ENCODE results near the gene RAB11FIP3. TPM values are rescaled to one million over a fixed set of nuclear protein-coding genes. Genes with fewer than 3 reads are reported as not detected.

The RAB11FIP3 gene
- total and polyA plus RNA-seq, 2 of the 13 experiments (the other 11 are each of a cell fraction or from before 2014, with no cell fraction given), result 34.3 to 57.6 TPM

DNA sequence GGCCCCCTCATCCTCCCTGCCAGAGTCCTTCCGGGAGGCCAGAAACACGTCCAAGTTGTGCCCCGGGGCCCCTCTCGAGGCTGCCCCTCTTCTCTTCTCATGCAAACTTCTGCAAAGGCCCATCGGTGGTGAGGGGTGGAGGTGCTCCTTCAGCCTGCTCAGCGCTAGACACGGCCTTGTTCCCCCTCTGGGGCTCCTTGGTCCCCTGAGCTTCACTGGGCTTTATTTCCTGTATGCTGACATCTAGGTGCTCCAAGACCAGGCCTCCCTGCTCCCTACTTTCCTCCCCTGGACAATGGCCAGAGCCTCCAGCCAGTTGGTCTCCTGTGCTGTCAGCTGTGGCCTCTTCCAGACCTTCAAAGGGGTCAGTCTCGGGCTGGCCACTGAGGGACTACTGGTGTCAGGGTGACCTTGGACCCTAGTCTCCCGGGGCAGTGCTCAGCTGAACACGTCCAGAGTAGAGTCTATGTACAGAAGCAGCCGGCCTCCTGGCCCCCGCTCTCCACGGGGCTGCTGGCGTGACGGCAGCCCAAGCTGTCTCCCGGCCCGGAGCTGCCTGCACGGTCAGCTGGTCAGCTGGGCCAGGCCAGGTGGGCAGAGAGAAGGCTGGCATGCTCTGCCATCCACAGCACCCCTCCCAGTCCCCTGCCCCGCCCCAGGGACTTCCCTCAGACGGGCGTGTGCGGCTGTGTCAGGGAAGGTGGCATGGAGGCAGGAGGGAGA, 133.0 kb downstream of the RAB11FIP3 start (continued):
- peak; percentile 51; the same call in 1 of the 2 replicates for TF ChIP-seq RBAK (CRISPR knock-in tag; IDR thresholded peaks at IDR 0.05)
- TF ChIP-seq ZNF180 (CRISPR knock-in tag; IDR thresholded peaks at IDR 0.05; ENCODE audit: borderline replicate concordance, low read depth), result no peak
- TF ChIP-seq ZNF747 (CRISPR knock-in tag; IDR thresholded peaks at IDR 0.05; ENCODE audit: borderline replicate concordance), result 0 out of 2 replicates have a peak, but pooled peaks have one; percentile 62
- TF ChIP-seq ZIK1 (CRISPR knock-in tag; IDR thresholded peaks at IDR 0.05; ENCODE audit: borderline replicate concordance, low read depth), result no peak
- TF ChIP-seq, protein P1, sequence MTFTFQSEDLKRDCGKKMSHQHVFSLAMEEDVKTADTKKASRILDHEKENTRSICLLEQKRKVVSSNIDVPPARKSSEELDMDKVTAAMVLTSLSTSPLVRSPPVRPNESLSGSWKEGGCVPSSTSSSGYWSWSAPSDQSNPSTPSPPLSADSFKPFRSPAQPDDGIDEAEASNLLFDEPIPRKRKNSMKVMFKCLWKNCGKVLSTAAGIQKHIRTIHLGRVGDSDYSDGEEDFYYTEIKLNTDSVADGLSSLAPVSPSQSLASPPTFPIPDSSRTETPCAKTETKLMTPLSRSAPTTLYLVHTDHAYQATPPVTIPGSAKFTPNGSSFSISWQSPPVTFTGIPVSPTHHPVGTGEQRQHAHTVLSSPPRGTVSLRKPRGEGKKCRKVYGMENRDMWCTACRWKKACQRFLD (CRISPR knock-in tag; IDR thresholded peaks at IDR 0.05; ENCODE audit: borderline replicate concordance), result no peak
- TF ChIP-seq ZNF431 (CRISPR knock-in tag; IDR thresholded peaks at IDR 0.05; ENCODE audit: borderline replicate concordance, low read depth), result no peak
- peak; percentile 46 for TF ChIP-seq MIXL1 (CRISPR knock-in tag; IDR thresholded peaks at IDR 0.05)
- TF ChIP-seq, protein P2, sequence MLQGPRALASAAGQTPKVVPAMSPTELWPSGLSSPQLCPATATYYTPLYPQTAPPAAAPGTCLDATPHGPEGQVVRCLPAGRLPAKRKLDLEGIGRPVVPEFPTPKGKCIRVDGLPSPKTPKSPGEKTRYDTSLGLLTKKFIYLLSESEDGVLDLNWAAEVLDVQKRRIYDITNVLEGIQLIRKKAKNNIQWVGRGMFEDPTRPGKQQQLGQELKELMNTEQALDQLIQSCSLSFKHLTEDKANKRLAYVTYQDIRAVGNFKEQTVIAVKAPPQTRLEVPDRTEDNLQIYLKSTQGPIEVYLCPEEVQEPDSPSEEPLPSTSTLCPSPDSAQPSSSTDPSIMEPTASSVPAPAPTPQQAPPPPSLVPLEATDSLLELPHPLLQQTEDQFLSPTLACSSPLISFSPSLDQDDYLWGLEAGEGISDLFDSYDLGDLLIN (CRISPR knock-in tag; IDR thresholded peaks at IDR 0.05; ENCODE audit: borderline replicate concordance), result no peak
- TF ChIP-seq WIZ (CRISPR knock-in tag; IDR thresholded peaks at IDR 0.05), result no peak
- no peak for TF ChIP-seq CREB1 (IDR thresholded peaks at IDR 0.05)
- TF ChIP-seq CREB1 (CRISPR knock-in tag; IDR thresholded peaks at IDR 0.05), result no peak
- no peak for TF ChIP-seq HMG20B (CRISPR knock-in tag; conservative IDR thresholded peaks at IDR 0.05)
- TF ChIP-seq KDM6A (CRISPR knock-in tag; IDR thresholded peaks at IDR 0.05; ENCODE audit: low read depth), result peak; percentile 52; the same call in 1 of the 2 replicates
- TF ChIP-seq HNF4G (IDR thresholded peaks at IDR 0.05; ENCODE audit: borderline replicate concordance, low read depth, low read length), result peak; percentile 86
- peak; percentile 97 for TF ChIP-seq HNF4G (CRISPR knock-in tag; IDR thresholded peaks at IDR 0.05; ENCODE audit: borderline replicate concordance, low read depth)
- TF ChIP-seq ZNF780A (CRISPR knock-in tag; IDR thresholded peaks at IDR 0.05), result no peak
- peak; percentile 47; the same call in 1 of the 2 replicates for TF ChIP-seq ZBTB20 (CRISPR knock-in tag; IDR thresholded peaks at IDR 0.05; ENCODE audit: borderline replicate concordance, low read depth)
- no peak for TF ChIP-seq CENPX (CRISPR knock-in tag; IDR thresholded peaks at IDR 0.05)
- TF ChIP-seq ZNF337 (CRISPR knock-in tag; IDR thresholded peaks at IDR 0.05; ENCODE audit: borderline replicate concordance, low read depth), result peak; percentile 79; the same call in 1 of the 2 replicates
- TF ChIP-seq HOXA3 (CRISPR knock-in tag; IDR thresholded peaks at IDR 0.05), result peak; percentile 80; the same call in 1 of the 2 replicates
- no peak for TF ChIP-seq CBX2 (IDR thresholded peaks at IDR 0.05; ENCODE audit: low read depth, low read length)
- TF ChIP-seq CBX2 (CRISPR knock-in tag; IDR thresholded peaks at IDR 0.05; ENCODE audit: low read depth), result peak; percentile 67; the same call in 1 of the 2 replicates
- TF ChIP-seq CREM (IDR thresholded peaks at IDR 0.05), result peak; percentile 49
- no peak for TF ChIP-seq CREM (CRISPR knock-in tag; IDR thresholded peaks at IDR 0.05)
- no peak for TF ChIP-seq SETDB1 (CRISPR knock-in tag; IDR thresholded peaks at IDR 0.05; ENCODE audit: borderline replicate concordance)
- TF ChIP-seq, protein P3, sequence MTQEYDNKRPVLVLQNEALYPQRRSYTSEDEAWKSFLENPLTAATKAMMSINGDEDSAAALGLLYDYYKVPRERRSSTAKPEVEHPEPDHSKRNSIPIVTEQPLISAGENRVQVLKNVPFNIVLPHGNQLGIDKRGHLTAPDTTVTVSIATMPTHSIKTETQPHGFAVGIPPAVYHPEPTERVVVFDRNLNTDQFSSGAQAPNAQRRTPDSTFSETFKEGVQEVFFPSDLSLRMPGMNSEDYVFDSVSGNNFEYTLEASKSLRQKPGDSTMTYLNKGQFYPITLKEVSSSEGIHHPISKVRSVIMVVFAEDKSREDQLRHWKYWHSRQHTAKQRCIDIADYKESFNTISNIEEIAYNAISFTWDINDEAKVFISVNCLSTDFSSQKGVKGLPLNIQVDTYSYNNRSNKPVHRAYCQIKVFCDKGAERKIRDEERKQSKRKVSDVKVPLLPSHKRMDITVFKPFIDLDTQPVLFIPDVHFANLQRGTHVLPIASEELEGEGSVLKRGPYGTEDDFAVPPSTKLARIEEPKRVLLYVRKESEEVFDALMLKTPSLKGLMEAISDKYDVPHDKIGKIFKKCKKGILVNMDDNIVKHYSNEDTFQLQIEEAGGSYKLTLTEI (CRISPR knock-in tag; conservative IDR thresholded peaks at IDR 0.05), result no peak
- peak; percentile 6 for TF ChIP-seq AGO1 (IDR thresholded peaks at IDR 0.05; ENCODE audit: low read depth, low read length, poor library complexity, severe bottlenecking)
